ENCODE measurements around the gene LYST.

LYST gene

DNA sequence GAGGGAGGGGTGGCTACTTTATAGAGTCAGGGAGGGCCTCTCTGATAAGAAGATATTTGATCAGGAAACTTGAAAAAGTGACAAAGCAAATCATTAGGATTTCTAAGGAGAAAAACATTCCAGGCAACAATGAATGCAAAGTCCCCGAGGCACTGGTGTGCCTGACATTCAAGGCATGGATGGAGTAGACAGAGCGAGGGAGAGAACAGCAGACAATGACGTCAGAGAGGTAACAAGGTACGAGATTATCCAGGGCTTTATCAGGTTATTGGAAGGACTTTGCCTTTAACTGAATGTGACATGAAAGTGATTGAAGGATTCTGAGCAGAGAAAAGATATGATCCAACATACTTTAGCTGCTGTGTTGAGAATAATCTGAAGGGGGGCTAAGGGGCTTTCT, 144.7 kb downstream of the LYST start:
- no peak overlapping the region for H3K27ac ChIP-seq (replicated peaks)
- H3K27me3 ChIP-seq (ENCODE audit: insufficient read depth, poor library complexity, severe bottlenecking), result no peaks in the 10 kb centered on the region
- H3K4me3 ChIP-seq (replicated peaks; ENCODE audit: insufficient read depth, low read length), result no peak overlapping the region
- TF ChIP-seq GABPA (IDR thresholded peaks at IDR 0.05; ENCODE audit: low read depth) (no peak), POLR2AphosphoS5 (IDR thresholded peaks at IDR 0.05; ENCODE audit: low read depth) (no peak), SPI1 (IDR thresholded peaks at IDR 0.05; ENCODE audit: borderline replicate concordance, low read depth) (no peak)
- TF ChIP-seq, protein P1, sequence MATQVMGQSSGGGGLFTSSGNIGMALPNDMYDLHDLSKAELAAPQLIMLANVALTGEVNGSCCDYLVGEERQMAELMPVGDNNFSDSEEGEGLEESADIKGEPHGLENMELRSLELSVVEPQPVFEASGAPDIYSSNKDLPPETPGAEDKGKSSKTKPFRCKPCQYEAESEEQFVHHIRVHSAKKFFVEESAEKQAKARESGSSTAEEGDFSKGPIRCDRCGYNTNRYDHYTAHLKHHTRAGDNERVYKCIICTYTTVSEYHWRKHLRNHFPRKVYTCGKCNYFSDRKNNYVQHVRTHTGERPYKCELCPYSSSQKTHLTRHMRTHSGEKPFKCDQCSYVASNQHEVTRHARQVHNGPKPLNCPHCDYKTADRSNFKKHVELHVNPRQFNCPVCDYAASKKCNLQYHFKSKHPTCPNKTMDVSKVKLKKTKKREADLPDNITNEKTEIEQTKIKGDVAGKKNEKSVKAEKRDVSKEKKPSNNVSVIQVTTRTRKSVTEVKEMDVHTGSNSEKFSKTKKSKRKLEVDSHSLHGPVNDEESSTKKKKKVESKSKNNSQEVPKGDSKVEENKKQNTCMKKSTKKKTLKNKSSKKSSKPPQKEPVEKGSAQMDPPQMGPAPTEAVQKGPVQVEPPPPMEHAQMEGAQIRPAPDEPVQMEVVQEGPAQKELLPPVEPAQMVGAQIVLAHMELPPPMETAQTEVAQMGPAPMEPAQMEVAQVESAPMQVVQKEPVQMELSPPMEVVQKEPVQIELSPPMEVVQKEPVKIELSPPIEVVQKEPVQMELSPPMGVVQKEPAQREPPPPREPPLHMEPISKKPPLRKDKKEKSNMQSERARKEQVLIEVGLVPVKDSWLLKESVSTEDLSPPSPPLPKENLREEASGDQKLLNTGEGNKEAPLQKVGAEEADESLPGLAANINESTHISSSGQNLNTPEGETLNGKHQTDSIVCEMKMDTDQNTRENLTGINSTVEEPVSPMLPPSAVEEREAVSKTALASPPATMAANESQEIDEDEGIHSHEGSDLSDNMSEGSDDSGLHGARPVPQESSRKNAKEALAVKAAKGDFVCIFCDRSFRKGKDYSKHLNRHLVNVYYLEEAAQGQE (IDR thresholded peaks at IDR 0.05; ENCODE audit: insufficient replicate concordance, low read depth), result no peak
- TF ChIP-seq, protein P2, sequence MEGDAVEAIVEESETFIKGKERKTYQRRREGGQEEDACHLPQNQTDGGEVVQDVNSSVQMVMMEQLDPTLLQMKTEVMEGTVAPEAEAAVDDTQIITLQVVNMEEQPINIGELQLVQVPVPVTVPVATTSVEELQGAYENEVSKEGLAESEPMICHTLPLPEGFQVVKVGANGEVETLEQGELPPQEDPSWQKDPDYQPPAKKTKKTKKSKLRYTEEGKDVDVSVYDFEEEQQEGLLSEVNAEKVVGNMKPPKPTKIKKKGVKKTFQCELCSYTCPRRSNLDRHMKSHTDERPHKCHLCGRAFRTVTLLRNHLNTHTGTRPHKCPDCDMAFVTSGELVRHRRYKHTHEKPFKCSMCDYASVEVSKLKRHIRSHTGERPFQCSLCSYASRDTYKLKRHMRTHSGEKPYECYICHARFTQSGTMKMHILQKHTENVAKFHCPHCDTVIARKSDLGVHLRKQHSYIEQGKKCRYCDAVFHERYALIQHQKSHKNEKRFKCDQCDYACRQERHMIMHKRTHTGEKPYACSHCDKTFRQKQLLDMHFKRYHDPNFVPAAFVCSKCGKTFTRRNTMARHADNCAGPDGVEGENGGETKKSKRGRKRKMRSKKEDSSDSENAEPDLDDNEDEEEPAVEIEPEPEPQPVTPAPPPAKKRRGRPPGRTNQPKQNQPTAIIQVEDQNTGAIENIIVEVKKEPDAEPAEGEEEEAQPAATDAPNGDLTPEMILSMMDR (IDR thresholded peaks at IDR 0.05; ENCODE audit: insufficient read depth, low read length), result no peak
- DNase-seq (ENCODE audit: low read depth in 1 of 2, low spot score in 1 of 2), result no peak

DNA sequence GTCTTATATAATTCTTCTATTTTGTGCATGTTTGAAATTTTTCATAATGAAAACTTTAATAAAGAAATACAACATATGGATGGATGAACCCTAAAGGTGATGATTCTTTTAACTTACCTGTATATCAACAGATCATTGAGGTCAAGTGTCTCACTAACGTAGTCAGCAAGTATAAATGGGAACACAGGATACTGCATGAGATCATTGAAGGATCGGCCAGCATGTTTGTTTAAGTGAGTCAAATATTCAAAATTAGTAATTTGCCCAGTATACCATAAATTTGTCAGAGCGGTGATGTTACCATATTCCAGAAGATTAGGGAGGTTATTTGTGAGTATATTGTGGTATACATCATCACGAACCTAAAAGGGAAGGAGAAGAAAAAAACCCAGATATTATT, 146.2 kb downstream of the LYST start:
- DNase-seq (ENCODE audit: low read depth in 1 of 2, low spot score in 1 of 2), result no peak
- Histone ChIP-seq H3K27me3 (ENCODE audit: insufficient read depth, poor library complexity, severe bottlenecking) (no peaks in the 10 kb centered on the region), H3K27ac (replicated peaks) (no peak overlapping the region), H3K4me3 (replicated peaks; ENCODE audit: insufficient read depth, low read length) (no peak overlapping the region)
- TF ChIP-seq, protein P1 (IDR thresholded peaks at IDR 0.05; ENCODE audit: insufficient replicate concordance, low read depth), result no peak
- TF ChIP-seq POLR2AphosphoS5 (IDR thresholded peaks at IDR 0.05; ENCODE audit: low read depth) (no peak), GABPA (IDR thresholded peaks at IDR 0.05; ENCODE audit: low read depth) (no peak), SPI1 (IDR thresholded peaks at IDR 0.05; ENCODE audit: borderline replicate concordance, low read depth) (no peak)
- TF ChIP-seq, protein P2 (IDR thresholded peaks at IDR 0.05; ENCODE audit: insufficient read depth, low read length), result no peak

DNA sequence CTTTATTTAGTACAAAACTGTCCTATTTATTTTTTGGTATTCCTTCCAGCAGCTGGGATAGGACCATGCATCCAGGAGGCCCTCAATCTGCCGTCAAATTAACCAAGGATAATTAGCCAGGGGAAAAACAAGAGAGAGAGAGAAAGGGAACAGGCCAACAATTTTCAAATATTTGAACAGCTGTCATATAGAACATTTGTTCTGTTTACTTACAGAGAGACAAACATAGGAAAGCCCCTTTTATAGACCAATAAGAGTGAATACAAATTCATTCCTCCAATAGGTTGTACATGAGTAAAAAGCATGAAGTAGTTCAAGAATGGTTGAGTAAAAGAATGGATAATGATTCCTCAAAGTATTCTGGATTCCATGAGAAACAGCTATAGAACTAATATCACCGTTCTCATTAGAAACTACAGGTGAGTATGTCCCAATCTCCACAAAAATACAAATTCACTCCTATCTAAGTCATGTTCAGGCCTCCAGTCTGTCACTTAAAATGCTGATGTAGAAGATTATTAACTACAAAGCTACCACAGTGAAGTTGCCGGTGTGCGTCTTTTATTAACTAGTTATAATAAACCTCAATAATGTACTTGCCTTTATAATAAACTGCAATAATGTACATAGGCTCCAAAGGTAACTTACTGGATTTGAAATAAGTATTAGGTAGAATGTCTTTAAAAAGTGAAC, 152.4 kb downstream of the LYST start:
- TF ChIP-seq, protein P2 (IDR thresholded peaks at IDR 0.05; ENCODE audit: insufficient read depth, low read length), result no peak
- TF ChIP-seq, protein P1 (IDR thresholded peaks at IDR 0.05; ENCODE audit: insufficient replicate concordance, low read depth), result no peak
- TF ChIP-seq GABPA (IDR thresholded peaks at IDR 0.05; ENCODE audit: low read depth) (no peak), POLR2AphosphoS5 (IDR thresholded peaks at IDR 0.05; ENCODE audit: low read depth) (no peak)
- DNase-seq (ENCODE audit: low read depth in 1 of 2, low spot score in 1 of 2), result no peak
- Histone ChIP-seq H3K4me3 (replicated peaks; ENCODE audit: insufficient read depth, low read length) (no peak overlapping the region), H3K27me3 (ENCODE audit: insufficient read depth, poor library complexity, severe bottlenecking) (no peaks in the 10 kb centered on the region), H3K27ac (replicated peaks) (no peak overlapping the region)
